Transverse colon (tissue), 3 donors: Measurements from ENCODE around the gene ATP6V1G1.

Experiments
- POLR2A ChIP-seq: fragments of 450-650 bp; IDR thresholded peaks from one replicate; pipeline ENCODE4 v1.6.1; 2016; ENCODE audit warnings: antibody characterized with exemption, mild to moderate bottlenecking, moderate library complexity
- TF ChIP-seq, protein P1 (sequence below), 5 experiments: fragments of 200-600 bp in 3 of 5; fragments of 450-650 bp in 2 of 5; sonication (generic) in 3 of 5; IDR thresholded peaks; 1 replicate in 2 of 5; 2 replicates in 3 of 5; pipeline ENCODE4 v1.5.1; 2016 to 2017; ENCODE audit warnings: antibody characterized with exemption in 5 of 5, inconsistent platforms in 3 of 5, mild to moderate bottlenecking in 2 of 5, moderate library complexity in 1 of 5

DNA sequence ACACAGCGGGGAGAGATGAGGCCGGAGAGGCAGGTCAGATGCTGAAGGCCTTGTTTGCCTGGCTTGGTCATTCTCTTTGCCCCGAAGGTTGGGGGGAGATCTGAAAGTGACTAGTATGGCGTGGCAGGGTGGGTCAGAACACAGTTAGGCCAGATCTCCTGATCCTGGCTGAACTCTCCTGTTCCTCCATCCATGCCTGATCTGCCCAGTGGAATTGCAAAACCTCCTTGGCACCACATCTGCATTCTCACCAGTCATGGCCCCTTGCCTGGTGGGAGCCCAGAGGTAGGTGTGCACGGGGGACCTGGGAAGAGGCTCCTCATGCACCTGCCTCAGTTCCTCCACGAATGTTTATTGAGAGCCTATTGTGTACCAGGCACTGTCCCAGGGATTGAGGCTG lies 46.8 kb downstream of the ATP6V1G1 start:
- TF ChIP-seq, protein P1, sequence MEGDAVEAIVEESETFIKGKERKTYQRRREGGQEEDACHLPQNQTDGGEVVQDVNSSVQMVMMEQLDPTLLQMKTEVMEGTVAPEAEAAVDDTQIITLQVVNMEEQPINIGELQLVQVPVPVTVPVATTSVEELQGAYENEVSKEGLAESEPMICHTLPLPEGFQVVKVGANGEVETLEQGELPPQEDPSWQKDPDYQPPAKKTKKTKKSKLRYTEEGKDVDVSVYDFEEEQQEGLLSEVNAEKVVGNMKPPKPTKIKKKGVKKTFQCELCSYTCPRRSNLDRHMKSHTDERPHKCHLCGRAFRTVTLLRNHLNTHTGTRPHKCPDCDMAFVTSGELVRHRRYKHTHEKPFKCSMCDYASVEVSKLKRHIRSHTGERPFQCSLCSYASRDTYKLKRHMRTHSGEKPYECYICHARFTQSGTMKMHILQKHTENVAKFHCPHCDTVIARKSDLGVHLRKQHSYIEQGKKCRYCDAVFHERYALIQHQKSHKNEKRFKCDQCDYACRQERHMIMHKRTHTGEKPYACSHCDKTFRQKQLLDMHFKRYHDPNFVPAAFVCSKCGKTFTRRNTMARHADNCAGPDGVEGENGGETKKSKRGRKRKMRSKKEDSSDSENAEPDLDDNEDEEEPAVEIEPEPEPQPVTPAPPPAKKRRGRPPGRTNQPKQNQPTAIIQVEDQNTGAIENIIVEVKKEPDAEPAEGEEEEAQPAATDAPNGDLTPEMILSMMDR (IDR thresholded peaks at IDR 0.05): no peak
- TF ChIP-seq POLR2A: no peak
